NB4 (cell line): ENCODE measurements around the gene SEH1L.

Experiments
- MYC ChIP-seq: IDR thresholded peaks from 2 replicates; pipeline ENCODE4 v1.6.1; 2011; ENCODE audit warnings: low read depth, low read length
- POLR2A ChIP-seq: IDR thresholded peaks from 2 replicates; pipeline ENCODE4 v1.6.1; 2011; ENCODE audit warnings: mild to moderate bottlenecking; ENCODE audit not compliant: insufficient read length; ENCODE audit errors: extremely low read depth
- TF ChIP-seq, protein P1 (sequence below): IDR thresholded peaks from one replicate; pipeline ENCODE4 v1.5.1; 2012; ENCODE audit warnings: low read depth, low read length
- TF ChIP-seq, protein P2 (sequence below): IDR thresholded peaks from 2 replicates; pipeline ENCODE4 v1.6.1; 2011; ENCODE audit warnings: low read depth, low read length

- TF ChIP-seq, protein P1, sequence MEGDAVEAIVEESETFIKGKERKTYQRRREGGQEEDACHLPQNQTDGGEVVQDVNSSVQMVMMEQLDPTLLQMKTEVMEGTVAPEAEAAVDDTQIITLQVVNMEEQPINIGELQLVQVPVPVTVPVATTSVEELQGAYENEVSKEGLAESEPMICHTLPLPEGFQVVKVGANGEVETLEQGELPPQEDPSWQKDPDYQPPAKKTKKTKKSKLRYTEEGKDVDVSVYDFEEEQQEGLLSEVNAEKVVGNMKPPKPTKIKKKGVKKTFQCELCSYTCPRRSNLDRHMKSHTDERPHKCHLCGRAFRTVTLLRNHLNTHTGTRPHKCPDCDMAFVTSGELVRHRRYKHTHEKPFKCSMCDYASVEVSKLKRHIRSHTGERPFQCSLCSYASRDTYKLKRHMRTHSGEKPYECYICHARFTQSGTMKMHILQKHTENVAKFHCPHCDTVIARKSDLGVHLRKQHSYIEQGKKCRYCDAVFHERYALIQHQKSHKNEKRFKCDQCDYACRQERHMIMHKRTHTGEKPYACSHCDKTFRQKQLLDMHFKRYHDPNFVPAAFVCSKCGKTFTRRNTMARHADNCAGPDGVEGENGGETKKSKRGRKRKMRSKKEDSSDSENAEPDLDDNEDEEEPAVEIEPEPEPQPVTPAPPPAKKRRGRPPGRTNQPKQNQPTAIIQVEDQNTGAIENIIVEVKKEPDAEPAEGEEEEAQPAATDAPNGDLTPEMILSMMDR = no peak
- TF ChIP-seq POLR2A (no peak), MYC (no peak)
- TF ChIP-seq, protein P2, sequence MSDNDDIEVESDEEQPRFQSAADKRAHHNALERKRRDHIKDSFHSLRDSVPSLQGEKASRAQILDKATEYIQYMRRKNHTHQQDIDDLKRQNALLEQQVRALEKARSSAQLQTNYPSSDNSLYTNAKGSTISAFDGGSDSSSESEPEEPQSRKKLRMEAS = no peak
Measured at GRCh38 chr18:12960853-12961397, 13.1 kb downstream of the SEH1L start.
